ENCODE results near the gene HOXA2.

The HOXA2 gene

DNA sequence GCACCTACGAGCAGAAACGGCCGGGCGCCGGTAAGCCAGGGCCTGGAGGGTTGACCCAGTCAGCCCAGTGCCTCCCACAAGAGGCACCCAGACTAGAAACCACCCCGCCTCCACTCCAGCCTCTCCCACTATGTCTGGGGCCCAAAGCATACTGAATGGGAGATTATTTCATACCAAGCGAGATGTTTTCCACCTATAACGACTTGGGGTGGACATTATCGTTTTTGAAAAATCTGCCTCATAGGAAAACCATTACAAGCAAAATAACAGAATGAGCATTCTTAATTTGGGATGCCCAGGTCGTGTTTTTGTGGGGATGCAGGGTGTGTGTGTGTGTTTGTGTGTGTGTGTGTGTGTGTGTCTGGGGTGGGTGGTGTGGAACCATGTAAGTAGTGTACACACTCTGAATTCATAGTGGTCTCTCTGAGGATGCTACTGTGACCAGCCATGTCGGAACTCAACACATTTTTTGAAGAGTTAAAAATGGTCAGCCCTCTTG, 43.5 kb upstream of the HOXA2 start:
- peaks cover 28% of the 10 kb centered on the region for H3K36me3 ChIP-seq (ENCODE audit: insufficient read depth, low read length)
- no peak overlapping the region for H3K9ac ChIP-seq (ENCODE audit: low read length)
- no peak overlapping the region for H3K4me3 ChIP-seq (ENCODE audit: low read depth in 1 of 2, low read length in 2 of 2)
- H3K27me3 ChIP-seq (ENCODE audit: control insufficient read depth in 1 of 2, insufficient read depth in 2 of 2, low read length in 2 of 2): peaks cover 0 to 5% of the 10 kb centered on the region in 2 donors
- H3K4me1 ChIP-seq (ENCODE audit: insufficient read depth, low read length): peaks cover 38% of the 10 kb centered on the region
- peak overlapping the region; percentile 95 for H3K27ac ChIP-seq (ENCODE audit: low read depth, low read length)
- H3K9me3 ChIP-seq (ENCODE audit: low read length): no peaks in the 10 kb centered on the region

DNA sequence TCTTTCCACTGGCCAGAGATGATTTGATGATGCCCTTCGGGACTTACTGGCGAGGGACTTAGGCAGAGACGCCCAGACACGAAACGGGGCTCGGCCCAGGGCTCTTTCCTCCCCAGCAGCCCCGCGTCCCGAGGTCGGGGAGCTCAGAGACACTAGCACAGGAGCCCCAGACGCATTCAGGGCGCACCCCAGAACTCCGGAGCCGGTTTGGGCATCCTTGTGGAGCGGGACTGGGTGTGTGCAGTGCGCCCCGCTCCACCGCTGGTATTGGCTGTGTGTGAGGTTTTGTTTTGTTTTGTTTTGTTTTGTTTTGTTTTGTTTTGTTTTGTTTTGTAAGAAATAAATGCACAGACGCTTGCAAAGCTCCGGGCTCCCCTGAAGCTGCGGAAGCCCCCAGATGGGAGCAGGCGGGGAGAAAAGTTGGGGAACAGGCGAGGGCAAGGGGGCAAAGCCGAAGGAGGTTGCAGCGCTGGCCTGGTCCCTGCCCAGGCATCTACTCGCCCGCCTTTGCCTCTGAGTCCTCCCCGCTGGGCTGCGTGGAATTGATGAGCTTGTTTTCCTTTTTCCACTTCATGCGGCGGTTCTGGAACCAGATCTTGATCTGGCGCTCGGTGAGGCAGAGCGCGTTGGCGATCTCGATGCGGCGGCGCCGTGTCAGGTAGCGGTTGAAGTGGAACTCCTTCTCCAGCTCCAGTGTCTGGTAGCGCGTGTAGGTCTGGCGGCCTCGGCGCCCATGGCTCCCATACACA, 42.9 kb upstream of the HOXA2 start:
- Histone ChIP-seq H3K27ac (ENCODE audit: low read depth, low read length) (peak overlapping the region; percentile 55), H3K4me1 (ENCODE audit: insufficient read depth, low read length) (peaks cover 40% of the 10 kb centered on the region), H3K27me3 (ENCODE audit: control insufficient read depth in 1 of 2, insufficient read depth in 2 of 2, low read length in 2 of 2) (peaks cover 0 to 4% of the 10 kb centered on the region in 2 donors), H3K9ac (ENCODE audit: low read length) (no peak overlapping the region), H3K4me3 (ENCODE audit: low read depth in 1 of 2, low read length in 2 of 2) (no peak overlapping the region), H3K36me3 (ENCODE audit: insufficient read depth, low read length) (peaks cover 28% of the 10 kb centered on the region), H3K9me3 (ENCODE audit: low read length) (no peaks in the 10 kb centered on the region)

DNA sequence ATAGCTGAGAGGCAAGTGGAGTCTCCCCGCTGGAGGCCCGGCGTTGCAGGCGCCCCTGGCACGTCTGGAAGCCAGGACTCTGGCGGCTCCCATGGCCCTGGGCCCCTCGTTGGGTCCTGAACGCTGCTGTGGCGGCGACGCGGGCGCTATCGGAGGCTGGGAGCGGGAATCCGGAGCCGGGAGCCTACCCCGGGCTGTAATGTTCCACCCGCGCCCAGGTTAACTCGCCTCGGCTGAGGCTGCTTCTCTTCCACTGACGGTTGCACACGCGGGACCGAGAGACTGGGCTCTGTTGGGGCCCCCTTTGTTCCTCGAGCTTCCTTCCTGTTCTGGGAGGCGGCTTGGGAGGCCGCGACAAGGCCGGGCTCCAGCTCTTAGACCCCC, 42.3 kb upstream of the HOXA2 start:
- H3K9me3 ChIP-seq (ENCODE audit: low read length): no peaks in the 10 kb centered on the region
- H3K9ac ChIP-seq (ENCODE audit: low read length): no peak overlapping the region
- H3K36me3 ChIP-seq (ENCODE audit: insufficient read depth, low read length): peaks cover 28% of the 10 kb centered on the region
- peak overlapping the region; percentile 55 for H3K27ac ChIP-seq (ENCODE audit: low read depth, low read length)
- peaks cover 35% of the 10 kb centered on the region for H3K4me1 ChIP-seq (ENCODE audit: insufficient read depth, low read length)
- H3K27me3 ChIP-seq (ENCODE audit: control insufficient read depth in 1 of 2, insufficient read depth in 2 of 2, low read length in 2 of 2): no peaks in the 10 kb centered on the region
- H3K4me3 ChIP-seq (ENCODE audit: low read depth in 1 of 2, low read length in 2 of 2): peak overlapping the region in 1 of 2 donors; percentile 71

DNA sequence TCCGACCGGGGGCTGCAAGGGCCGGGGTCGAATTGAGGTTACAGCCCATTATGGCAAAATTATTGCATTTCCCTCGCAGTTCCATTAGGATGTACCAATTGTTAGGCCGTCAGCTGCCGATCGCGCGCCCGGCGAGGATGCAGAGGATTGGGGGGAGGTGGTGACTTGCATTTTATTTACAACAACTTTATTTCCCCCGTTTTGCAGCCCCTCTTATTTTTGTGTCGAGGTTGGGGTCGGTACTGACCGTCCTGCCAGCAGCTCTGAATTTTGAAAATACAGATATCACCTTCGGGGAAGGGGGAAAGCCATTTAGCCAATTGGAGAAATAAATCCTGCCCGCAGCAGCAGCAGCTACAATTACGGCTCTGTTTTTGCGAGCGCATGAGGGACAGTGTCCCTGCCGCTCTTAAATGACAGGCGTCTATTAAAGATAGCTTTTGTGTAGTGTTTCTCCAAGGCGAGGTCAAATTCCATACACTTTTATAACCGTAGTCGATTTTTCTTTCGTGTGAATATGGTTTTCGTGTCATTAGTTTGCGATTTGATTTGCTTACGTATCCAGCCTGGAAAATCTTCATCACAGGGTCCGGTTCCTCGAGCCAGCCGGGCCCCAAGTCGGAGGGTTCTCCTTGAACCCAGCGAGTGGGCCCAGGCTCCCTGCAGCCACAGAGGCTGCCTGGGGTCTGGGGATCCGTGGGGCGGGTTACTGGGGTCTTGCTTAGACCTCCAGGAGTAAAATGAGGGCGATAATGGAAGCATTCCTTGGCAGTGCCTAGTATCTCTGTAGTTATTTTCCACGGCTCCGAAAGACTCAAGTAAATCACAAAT, 41.7 kb upstream of the HOXA2 start:
- Histone ChIP-seq H3K36me3 (ENCODE audit: insufficient read depth, low read length) (peaks cover 28% of the 10 kb centered on the region), H3K27me3 (ENCODE audit: control insufficient read depth in 1 of 2, insufficient read depth in 2 of 2, low read length in 2 of 2) (no peaks in the 10 kb centered on the region), H3K27ac (ENCODE audit: low read depth, low read length) (peak overlapping the region; percentile 75), H3K9me3 (ENCODE audit: low read length) (no peaks in the 10 kb centered on the region), H3K4me3 (ENCODE audit: low read depth in 1 of 2, low read length in 2 of 2) (peak overlapping the region in 1 of 2 donors; percentile 71), H3K4me1 (ENCODE audit: insufficient read depth, low read length) (peaks cover 33% of the 10 kb centered on the region), H3K9ac (ENCODE audit: low read length) (no peak overlapping the region)

DNA sequence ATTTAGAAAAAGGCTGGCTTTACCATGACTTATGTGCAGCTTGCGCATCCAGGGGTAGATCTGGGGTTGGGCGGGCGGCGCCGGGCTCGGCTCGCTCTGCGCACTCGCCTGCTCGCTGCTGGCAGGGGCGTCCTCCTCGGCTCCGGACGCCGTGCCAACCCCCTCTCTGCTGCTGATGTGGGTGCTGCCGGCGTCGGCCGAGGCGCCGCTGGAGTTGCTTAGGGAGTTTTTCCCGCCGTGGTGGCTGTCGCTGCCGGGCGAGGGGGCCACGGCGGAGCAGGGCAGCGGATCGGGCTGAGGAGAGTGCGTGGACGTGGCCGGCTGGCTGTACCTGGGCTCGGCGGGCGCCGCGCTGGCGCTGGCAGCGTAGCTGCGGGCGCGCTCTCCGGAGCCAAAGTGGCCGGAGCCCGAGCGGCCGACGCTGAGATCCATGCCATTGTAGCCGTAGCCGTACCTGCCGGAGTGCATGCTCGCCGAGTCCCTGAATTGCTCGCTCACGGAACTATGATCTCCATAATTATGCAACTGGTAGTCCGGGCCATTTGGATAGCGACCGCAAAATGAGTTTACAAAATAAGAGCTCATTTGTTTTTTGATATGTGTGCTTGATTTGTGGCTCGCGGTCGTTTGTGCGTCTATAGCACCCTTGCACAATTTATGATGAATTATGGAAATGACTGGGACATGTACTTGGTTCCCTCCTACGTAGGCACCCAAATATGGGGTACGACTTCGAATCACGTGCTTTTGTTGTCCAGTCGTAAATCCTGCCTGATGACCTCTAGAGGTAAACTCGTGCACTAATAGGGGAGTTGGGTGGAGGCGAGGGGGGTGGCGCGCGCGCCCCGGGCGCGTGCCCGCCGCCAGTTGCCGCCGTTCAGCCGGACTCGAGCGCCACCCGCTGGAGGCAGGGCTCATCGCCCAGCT, 40.8 kb upstream of the HOXA2 start, which contains the start of gene HOXA5:
TSS of gene HOXA5 (minus strand) at position 659 of the 927 bp plus-strand sequence. CDS start at position 585, 74 bp downstream.
- Histone ChIP-seq H3K9ac (ENCODE audit: low read length) (peak within 1 kb of the TSS; percentile 47), H3K36me3 (ENCODE audit: insufficient read depth, low read length) (peaks cover 28% of the 10 kb centered on the region), H3K4me1 (ENCODE audit: insufficient read depth, low read length) (peaks cover 34% of the 10 kb centered on the region), H3K4me3 (ENCODE audit: low read depth in 1 of 2, low read length in 2 of 2) (peak within 1 kb of the TSS; percentile 44 to 71), H3K27me3 (ENCODE audit: control insufficient read depth in 1 of 2, insufficient read depth in 2 of 2, low read length in 2 of 2) (no peaks in the 10 kb centered on the region), H3K27ac (ENCODE audit: low read depth, low read length) (peak within 1 kb of the TSS; percentile 75), H3K9me3 (ENCODE audit: low read length) (no peaks in the 10 kb centered on the region)

DNA sequence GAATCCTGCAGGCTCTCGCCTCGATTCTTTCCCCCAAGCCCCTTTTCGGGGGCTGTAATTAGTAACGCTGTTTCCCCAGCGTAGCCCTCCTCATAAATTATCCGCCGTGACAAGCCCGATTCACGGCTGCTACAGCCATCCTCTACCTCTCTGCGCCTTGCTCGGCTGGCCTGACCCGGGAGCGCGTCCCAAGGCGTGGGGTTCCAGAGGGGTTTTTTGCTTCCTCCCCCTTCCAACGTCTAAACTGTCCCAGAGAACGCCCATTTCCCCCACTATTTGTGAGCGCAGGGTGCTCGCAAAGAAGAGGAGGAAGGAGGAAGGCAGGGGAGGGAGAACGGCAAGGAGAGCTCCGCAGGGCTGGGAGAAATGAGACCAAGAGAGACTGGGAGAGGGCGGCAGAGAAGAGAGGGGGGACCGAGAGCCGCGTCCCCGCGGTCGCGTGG, 40.1 kb upstream of the HOXA2 start:
- H3K4me3 ChIP-seq (ENCODE audit: low read depth in 1 of 2, low read length in 2 of 2): peak overlapping the region; percentile 44 to 71
- no peaks in the 10 kb centered on the region for H3K27me3 ChIP-seq (ENCODE audit: control insufficient read depth in 1 of 2, insufficient read depth in 2 of 2, low read length in 2 of 2)
- no peaks in the 10 kb centered on the region for H3K9me3 ChIP-seq (ENCODE audit: low read length)
- H3K9ac ChIP-seq (ENCODE audit: low read length): peak overlapping the region; percentile 47
- peak overlapping the region; percentile 75 for H3K27ac ChIP-seq (ENCODE audit: low read depth, low read length)
- peaks cover 28% of the 10 kb centered on the region for H3K36me3 ChIP-seq (ENCODE audit: insufficient read depth, low read length)
- peaks cover 41% of the 10 kb centered on the region for H3K4me1 ChIP-seq (ENCODE audit: insufficient read depth, low read length)

DNA sequence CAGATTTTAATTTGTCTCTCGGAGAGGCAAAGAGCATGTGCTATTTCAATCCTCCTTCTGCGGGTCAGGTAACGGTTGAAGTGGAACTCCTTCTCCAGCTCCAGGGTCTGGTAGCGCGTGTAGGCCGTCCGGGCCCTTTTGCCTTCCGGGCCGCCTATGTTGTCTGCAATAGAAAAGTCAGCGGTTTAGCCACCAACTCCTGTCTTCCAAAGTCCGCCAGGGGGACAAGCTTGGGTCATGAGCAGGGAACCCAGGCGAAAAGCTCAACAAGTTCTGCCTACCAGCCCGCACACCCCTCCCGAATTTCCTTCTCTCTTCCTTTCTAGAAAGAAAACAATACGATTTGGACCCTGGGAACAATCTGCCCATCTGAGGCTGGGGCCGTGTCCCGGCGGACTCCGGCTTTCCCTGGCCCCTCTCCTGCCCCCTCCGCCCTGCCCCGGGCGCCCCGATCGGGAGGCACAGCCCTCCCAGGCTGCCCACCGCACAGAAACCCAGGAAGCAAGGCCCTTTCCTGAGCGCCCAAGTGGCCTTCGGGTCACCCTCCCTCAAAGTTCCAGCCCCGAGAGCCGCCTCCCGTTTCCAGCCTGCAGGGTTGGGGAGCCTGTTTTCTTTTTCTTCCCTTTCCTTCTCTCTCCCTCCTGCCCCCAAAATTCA, 39.6 kb upstream of the HOXA2 start:
- Histone ChIP-seq H3K9ac (ENCODE audit: low read length) (peak overlapping the region; percentile 47), H3K4me1 (ENCODE audit: insufficient read depth, low read length) (peaks cover 42% of the 10 kb centered on the region), H3K27me3 (ENCODE audit: control insufficient read depth in 1 of 2, insufficient read depth in 2 of 2, low read length in 2 of 2) (no peaks in the 10 kb centered on the region), H3K27ac (ENCODE audit: low read depth, low read length) (peak overlapping the region; percentile 40), H3K4me3 (ENCODE audit: low read depth in 1 of 2, low read length in 2 of 2) (peak overlapping the region; percentile 44 to 71), H3K36me3 (ENCODE audit: insufficient read depth, low read length) (peaks cover 28% of the 10 kb centered on the region), H3K9me3 (ENCODE audit: low read length) (no peaks in the 10 kb centered on the region)

DNA sequence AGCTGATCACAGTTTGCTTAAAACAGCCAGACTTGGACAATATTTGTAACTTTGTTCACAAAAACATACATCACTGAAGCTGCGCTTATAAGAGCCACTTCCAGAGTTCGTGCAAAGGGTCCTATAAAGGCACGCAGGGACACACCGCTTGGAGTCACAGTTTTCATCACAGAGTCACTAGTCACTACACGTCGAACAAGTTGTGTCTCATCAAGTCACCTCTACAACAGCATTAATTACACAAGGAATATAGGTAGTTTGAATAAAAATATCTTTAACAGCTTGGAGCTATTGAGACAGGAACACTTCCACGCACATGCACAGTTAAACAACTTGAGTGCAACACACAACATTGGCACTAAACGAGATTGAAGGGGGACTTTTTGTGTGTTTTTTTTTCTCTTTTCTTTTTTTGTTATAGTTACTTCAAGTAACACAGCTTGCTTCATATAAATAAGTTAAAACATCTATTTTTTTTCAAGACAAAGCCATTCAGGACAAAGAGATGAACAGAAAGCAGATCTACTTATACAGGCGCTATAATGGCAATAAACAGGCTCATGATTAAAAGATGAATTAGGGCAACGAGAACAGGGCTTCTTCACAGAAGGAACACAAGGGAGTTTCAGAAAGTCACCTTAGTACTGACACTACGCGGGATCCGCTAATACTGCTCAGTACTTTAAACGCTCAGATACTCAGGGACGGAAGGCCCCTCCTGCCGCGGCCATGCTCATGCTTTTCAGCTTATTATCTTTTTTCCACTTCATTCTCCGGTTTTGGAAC, 38.8 kb upstream of the HOXA2 start:
- H3K4me1 ChIP-seq (ENCODE audit: insufficient read depth, low read length): peaks cover 43% of the 10 kb centered on the region
- peak overlapping the region; percentile 47 for H3K9ac ChIP-seq (ENCODE audit: low read length)
- no peaks in the 10 kb centered on the region for H3K27me3 ChIP-seq (ENCODE audit: control insufficient read depth in 1 of 2, insufficient read depth in 2 of 2, low read length in 2 of 2)
- peaks cover 28% of the 10 kb centered on the region for H3K36me3 ChIP-seq (ENCODE audit: insufficient read depth, low read length)
- peak overlapping the region; percentile 40 for H3K27ac ChIP-seq (ENCODE audit: low read depth, low read length)
- peak overlapping the region in 1 of 2 donors; percentile 71 for H3K4me3 ChIP-seq (ENCODE audit: low read depth in 1 of 2, low read length in 2 of 2)
- H3K9me3 ChIP-seq (ENCODE audit: low read length): no peaks in the 10 kb centered on the region

DNA sequence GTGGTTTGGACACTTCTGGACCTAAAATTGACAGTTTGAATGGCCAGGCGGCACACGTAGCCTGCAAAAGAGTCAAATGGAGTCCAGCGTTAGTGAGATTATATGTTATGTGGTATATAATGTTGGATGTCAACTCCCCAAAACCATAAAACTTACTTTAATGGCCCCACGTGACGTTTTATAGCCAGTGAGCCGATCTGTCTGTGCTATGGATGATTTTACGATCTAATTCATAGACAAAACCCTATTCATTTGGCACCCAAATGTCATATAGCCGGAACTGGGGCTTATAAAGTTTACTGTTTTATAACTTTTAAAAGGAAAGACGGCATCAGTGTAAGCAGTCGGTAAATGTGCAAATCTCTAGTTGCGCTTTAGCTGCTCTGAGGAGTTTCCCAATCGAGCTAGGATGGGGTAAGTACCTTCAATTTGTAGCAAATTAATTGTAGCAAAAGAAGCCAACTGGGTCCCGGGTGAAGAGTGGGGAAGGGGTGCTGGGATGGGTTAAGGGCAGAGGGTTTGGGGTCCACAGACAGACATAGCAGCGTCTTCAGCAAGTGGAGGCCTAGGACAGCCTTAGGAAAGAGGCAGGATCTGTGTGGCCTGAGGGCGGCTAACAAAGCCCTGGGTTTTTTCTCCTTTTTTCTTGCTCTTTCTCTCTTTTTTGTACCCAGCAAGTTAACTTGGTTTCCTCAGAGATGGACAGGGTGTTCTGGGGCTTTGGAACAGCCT, 37.8 kb upstream of the HOXA2 start:
- H3K4me3 ChIP-seq (ENCODE audit: low read depth in 1 of 2, low read length in 2 of 2): peak overlapping the region in 1 of 2 donors; percentile 39
- no peaks in the 10 kb centered on the region for H3K27me3 ChIP-seq (ENCODE audit: control insufficient read depth in 1 of 2, insufficient read depth in 2 of 2, low read length in 2 of 2)
- peak overlapping the region; percentile 54 for H3K27ac ChIP-seq (ENCODE audit: low read depth, low read length)
- no peak overlapping the region for H3K9ac ChIP-seq (ENCODE audit: low read length)
- no peaks in the 10 kb centered on the region for H3K9me3 ChIP-seq (ENCODE audit: low read length)
- peaks cover 24% of the 10 kb centered on the region for H3K36me3 ChIP-seq (ENCODE audit: insufficient read depth, low read length)
- peaks cover 52% of the 10 kb centered on the region for H3K4me1 ChIP-seq (ENCODE audit: insufficient read depth, low read length)

All from muscle layer of colon (tissue), 2 donors.